Epithelial cell of esophagus (primary cell): Measurements from ENCODE around the gene CACNA2D1.

ENCODE experiments used
- DNase-seq: peaks from one replicate; pipeline ENCODE4 v3.0.0; 2010; ENCODE audit warnings: low read depth
- H3K4me3 ChIP-seq: 2 replicates; pipeline ENCODE4 v1.5.1; 2011; ENCODE audit warnings: mild to moderate bottlenecking, low read length, control low read depth
- CTCF ChIP-seq: IDR thresholded peaks from 2 replicates; pipeline ENCODE4 v1.5.1; 2011; ENCODE audit warnings: low read depth, mild to moderate bottlenecking, low read length, control low read depth, inconsistent platforms; ENCODE audit not compliant: insufficient read depth; ENCODE audit errors: missing control alignments

Gene CACNA2D1

GRCh38 chr7:82443547-82444219 lies at the start of gene CACNA2D1:
CACNA2D1 (minus strand) TSS chr7:82443777.
- TF ChIP-seq CTCF: no peak
- peak within 1 kb of the TSS; percentile 50 for H3K4me3 ChIP-seq
- peak; percentile 31 for DNase-seq

GRCh38 chr7:82481499-82482097 lies 38.0 kb upstream of the CACNA2D1 start:
- H3K4me3 ChIP-seq: no peak overlapping the region
- DNase-seq: peak; percentile 30
- TF ChIP-seq CTCF: peak; percentile 64

- no peak overlapping the region for H3K4me3 ChIP-seq
- TF ChIP-seq CTCF: no peak
- DNase-seq: no peak
These were observed 34.3 kb upstream of the CACNA2D1 start for GRCh38 chr7:82477733-82478515.

GRCh38 chr7:82472966-82473365 lies 29.4 kb upstream of the CACNA2D1 start:
- TF ChIP-seq CTCF: no peak
- no peak overlapping the region for H3K4me3 ChIP-seq
- DNase-seq: no peak

GRCh38 chr7:82471351-82472020 lies 27.9 kb upstream of the CACNA2D1 start:
- no peak for DNase-seq

GRCh38 chr7:82469207-82469606 lies 25.6 kb upstream of the CACNA2D1 start:
- DNase-seq: no peak
- TF ChIP-seq CTCF: no peak
- H3K4me3 ChIP-seq: no peak overlapping the region

More at GRCh38 chr7:82471351-82472020, 27.9 kb upstream of the CACNA2D1 start:
- H3K4me3 ChIP-seq: no peak overlapping the region
- TF ChIP-seq CTCF: no peak
